ACHN (cell line): ENCODE results near the gene EZR.
"Not testable (repeated sequence)": the region's sequence is repeated elsewhere in the genome, so short reads cannot be mapped to it uniquely, and the experiment has no call there.

Experiments
- DNase-seq: peaks from one replicate; pipeline ENCODE4 v3.0.0-alpha.2; 2015
- in situ Hi-C: cut with HindIII; loops from 2 replicates; pipeline ENCODE4 v1.10.0; 2017; ENCODE audit warnings: low sequenced_read_pairs, low pct_ligation_motif_present, low pct_unique_long_range_greater_than_20kb

Gene EZR

GRCh38 chr6:158805698-158806377 lies 13.3 kb downstream of the EZR start:
- in situ Hi-C loops, result no loop called here
- no peak for DNase-seq

DNA sequence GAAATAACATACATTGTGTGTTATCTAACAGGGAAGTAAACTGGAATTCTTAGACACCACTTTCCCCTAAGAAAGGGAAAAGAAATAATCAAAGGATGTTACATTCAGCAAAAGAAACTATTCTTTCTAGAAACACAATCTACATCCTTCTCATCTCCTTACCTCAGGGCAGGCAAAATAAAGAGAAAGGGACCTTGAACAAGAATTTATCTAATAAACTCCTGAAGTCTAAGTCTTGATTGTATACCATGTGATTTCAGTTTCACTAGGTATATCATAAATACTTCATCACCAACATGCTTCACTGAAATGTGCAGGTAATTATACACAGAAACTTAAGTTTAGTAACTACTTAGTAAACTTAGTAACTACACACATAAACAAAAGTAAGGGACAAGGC lies 15.0 kb downstream of the EZR start:
- DNase-seq, result no peak
- in situ Hi-C loops, result no loop called here

- DNase-seq, result no peak
- in situ Hi-C loops, result no loop called here
Measured at GRCh38 chr6:158803733-158804143, 15.4 kb downstream of the EZR start.

- no peak for DNase-seq
- in situ Hi-C loops, result no loop called here
Measured at GRCh38 chr6:158801655-158802294, 17.4 kb downstream of the EZR start.

DNA sequence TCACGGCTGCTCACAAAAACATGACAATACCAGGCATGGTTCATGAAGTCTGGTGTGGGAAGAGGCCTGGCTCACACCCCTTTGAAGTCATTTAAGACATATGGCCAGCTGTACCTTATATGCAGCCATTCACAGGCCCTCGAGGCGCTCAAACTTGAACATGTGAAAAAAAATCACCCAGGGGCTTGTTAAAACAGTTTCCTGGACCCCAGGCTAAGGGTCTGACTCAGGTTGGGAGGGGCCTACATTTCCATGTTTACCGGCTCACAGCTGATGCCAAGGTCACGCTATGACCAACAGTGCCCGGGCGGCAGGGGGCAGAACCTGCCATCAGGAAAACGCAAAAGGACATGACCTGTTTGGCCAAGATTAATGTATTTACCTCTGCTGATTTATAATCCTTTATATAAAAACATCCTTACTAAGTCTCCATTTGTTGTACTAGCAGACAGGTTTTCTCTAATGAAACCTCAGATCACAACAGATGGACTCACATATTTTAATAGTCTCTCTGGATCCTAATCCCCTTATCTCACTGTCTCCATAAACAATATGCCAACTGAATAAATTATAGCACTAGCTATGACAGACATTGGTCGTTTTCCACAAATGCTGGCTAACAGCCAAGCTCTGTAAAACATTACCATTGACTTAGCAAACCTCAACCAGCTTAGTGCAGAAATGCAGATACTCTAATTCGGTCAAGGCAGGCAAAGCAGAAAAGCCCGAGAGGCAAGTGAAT lies 19.9 kb downstream of the EZR start:
- DNase-seq, result peak; percentile 81
- in situ Hi-C loops, result no loop called here

GRCh38 chr6:158798311-158798710 lies 20.9 kb downstream of the EZR start:
- in situ Hi-C loops, result no loop called here
- no peak for DNase-seq

GRCh38 chr6:158797331-158798310 lies 21.5 kb downstream of the EZR start:
- in situ Hi-C loops, result no loop called here
- DNase-seq, result no peak

- in situ Hi-C loops, result no loop called here
- DNase-seq, result no peak
Measured at GRCh38 chr6:158796353-158796752, 22.8 kb downstream of the EZR start.

DNA sequence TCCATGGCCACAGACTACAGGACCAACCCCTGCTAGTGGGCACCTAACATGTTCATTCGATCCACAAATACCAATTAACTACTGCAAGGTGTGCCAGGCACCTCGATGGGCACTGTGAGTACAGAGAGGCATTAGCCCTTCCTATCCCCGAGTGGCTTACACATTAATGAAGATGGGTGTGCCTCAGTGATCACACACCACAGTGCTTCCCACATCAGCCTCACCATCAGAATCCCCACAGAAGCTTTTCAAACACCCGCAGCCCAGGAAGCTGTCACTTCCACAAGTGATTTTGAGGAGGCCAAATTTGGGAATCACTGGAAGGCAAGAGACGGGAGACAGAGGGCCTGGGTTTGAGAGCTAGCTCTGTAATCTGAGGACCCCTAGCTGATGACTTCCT lies 23.7 kb downstream of the EZR start:
- no peak for DNase-seq
- in situ Hi-C loops, result no loop called here

GRCh38 chr6:158793432-158793831 lies 25.7 kb downstream of the EZR start:
- in situ Hi-C loops, result no loop called here

DNA sequence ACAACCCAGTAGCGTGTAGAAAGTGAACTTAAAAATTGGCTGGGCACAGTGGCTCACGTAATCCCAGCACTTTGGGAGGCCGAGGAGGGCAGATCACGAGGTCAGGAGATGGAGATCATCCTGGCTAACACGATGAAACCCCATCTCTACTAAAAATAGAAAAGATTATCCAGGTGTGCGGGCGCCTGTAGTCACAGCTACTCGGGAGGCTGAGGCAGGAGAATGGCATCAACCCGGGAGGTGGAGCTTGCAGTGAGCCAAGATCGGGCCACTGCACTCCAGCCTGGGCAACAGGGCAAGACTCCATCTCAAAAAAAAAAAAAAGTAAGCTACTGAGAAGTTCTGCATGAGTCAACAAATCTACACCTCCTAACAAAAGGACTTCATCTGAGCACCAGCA lies 26.7 kb downstream of the EZR start:
- in situ Hi-C loops, DNase-seq: not testable (repeated sequence)

More at GRCh38 chr6:158793432-158793831, 25.7 kb downstream of the EZR start:
- peak; percentile 48 for DNase-seq

DNA sequence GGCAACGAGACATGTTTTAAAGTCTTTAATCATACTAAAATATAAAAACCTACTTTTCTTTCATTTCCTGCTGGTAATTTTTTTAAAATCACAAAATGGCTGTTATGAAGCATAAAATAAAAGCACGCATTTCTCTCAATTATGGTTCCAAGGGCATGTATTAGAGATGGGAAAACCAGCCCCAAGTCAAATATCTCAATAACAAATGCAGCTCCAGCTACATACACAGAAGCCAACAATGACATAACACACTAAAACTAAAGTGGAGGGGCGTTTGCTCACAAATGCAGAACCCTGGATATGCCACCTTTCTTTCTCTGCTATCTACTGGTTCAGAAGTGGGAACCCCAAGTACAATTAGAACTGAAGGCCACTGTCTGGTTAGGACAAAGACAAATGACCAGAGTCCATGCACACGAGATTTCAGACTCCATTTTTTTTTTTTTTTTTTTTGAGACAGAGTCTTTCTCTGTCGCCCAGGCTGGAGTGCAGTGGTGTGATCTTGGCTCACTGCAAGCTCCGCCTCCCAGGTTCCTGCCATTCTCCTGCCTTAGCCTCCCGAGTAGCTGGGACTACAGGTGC lies 27.8 kb downstream of the EZR start:
- no peak for DNase-seq
- in situ Hi-C loops, result no loop called here

GRCh38 chr6:158789115-158789917 lies 29.9 kb downstream of the EZR start:
- no peak for DNase-seq
- in situ Hi-C loops, result no loop called here

GRCh38 chr6:158787395-158787794 lies 31.8 kb downstream of the EZR start:
- in situ Hi-C loops, result no loop called here
- no peak for DNase-seq

DNA sequence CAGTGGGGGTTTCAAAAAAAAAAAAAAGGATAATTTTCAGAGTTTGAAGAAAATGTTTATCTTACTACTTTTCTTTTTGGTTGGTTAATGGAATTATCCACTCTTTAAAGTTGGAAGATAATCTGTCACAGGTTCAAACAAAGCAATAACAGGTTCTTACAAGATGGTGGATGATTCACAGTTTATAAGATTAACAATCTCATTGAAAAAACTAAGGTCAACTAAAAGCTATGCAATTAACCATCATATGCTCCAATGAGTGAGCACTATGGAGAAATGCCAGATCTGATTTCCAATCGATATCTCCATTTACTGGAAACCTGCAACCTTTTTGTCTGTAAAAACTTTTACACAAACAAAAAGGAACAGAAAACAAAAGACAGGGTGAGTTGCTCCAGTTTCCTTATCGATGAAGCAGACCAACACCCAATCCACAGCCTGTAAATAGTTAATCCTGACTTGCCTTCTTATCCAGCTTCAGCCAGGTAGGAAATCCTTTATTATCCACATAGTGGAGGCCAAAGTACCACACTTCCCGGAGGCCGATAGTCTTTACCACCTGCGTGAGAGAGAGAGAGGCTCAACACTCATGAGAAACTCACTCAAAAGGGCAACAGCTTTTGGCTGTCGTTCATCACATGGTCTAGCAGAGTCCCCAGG lies 32.4 kb downstream of the EZR start:
- in situ Hi-C loops, result no loop called here
- no peak for DNase-seq

DNA sequence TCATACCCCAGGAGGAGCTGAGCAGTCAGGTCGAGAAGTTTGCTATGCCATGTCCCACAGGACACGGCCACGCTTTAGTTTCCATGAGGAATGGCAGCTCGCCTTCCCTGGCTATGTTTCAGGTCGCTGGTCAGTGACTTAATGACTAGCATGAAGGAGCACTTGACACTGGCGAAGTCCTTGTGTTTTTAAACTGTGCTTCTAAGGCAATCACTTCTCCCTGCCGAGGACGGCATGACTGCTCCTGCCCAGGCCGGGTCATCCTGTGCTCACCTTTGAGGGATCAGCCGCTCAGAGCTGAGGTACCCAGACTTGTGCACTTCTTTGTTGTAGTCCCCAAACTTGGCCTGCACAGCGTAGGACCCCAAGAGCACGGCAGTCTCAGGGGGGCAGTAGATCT lies 34.1 kb downstream of the EZR start:
- in situ Hi-C loops, result no loop called here
- peak; percentile 39 for DNase-seq

DNA sequence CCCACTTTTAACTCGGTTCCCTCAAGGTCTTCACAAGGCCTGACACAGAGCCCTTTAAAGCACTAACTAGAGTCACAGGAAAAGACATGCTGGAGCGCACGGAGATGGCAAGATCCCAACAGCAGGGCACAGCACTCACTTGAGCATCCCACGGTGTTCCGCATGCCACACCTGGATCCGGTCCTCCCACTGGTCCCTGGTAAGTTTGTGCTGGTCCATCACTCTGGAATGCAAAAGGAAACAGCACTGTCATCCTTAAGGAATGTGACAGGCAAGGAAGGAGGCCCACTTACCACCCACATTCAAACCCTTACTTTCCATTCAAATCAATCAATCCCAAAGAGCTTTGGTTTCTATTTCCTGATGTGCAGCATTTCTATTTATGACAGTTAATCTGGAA lies 34.7 kb downstream of the EZR start:
- peak; percentile 74 for DNase-seq
- in situ Hi-C loops, result no loop called here
